HEK293 (cell line): Measurements from ENCODE around the gene ZNF613.
"Not testable (repeated sequence)": the region's sequence is repeated elsewhere in the genome, so short reads cannot be mapped to it uniquely, and the experiment has no call there.

Source experiments
- ZNF311 ChIP-seq: fragments of 450-650 bp; formaldehyde crosslinking; IDR thresholded peaks from 2 replicates; pipeline ENCODE4 v1.5.1; 2017; ENCODE audit warnings: missing biosample characterization, missing genetic modification characterization, borderline replicate concordance
- TF ChIP-seq, protein P1 (sequence below): fragments of 450-650 bp; formaldehyde crosslinking; IDR thresholded peaks from 2 replicates; pipeline ENCODE4 v1.5.1; 2017; ENCODE audit warnings: missing biosample characterization, missing genetic modification characterization
- TF ChIP-seq, protein P2 (sequence below): fragments of 450-650 bp; formaldehyde crosslinking; IDR thresholded peaks from 2 replicates; pipeline ENCODE4 v1.5.1; 2016; ENCODE audit warnings: missing biosample characterization, missing genetic modification characterization

DNA sequence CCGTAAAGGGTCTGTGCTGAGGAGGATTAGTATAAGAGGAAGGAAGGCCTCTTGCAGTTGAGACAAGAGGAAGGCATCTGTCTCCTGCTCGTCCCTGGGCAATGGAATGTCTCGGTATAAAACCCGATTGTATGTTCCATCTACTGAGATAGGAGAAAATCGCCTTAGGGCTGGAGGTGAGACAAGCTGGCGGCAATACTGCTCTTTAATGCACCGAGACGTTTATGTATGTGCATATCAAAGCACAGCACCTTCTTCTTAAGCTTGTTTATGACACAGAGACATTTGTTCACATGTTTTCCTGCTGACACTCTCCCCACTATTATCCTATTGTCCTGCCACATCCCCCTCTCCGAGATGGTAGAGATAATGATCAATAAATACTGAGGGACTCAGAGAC, 21.2 kb upstream of the ZNF613 start:
- TF ChIP-seq ZNF311 (tag by site-specific recombination) = not testable (repeated sequence)
- TF ChIP-seq, protein P1, sequence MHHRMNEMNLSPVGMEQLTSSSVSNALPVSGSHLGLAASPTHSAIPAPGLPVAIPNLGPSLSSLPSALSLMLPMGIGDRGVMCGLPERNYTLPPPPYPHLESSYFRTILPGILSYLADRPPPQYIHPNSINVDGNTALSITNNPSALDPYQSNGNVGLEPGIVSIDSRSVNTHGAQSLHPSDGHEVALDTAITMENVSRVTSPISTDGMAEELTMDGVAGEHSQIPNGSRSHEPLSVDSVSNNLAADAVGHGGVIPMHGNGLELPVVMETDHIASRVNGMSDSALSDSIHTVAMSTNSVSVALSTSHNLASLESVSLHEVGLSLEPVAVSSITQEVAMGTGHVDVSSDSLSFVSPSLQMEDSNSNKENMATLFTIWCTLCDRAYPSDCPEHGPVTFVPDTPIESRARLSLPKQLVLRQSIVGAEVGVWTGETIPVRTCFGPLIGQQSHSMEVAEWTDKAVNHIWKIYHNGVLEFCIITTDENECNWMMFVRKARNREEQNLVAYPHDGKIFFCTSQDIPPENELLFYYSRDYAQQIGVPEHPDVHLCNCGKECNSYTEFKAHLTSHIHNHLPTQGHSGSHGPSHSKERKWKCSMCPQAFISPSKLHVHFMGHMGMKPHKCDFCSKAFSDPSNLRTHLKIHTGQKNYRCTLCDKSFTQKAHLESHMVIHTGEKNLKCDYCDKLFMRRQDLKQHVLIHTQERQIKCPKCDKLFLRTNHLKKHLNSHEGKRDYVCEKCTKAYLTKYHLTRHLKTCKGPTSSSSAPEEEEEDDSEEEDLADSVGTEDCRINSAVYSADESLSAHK (tag by site-specific recombination) = not testable (repeated sequence)
- TF ChIP-seq, protein P2, sequence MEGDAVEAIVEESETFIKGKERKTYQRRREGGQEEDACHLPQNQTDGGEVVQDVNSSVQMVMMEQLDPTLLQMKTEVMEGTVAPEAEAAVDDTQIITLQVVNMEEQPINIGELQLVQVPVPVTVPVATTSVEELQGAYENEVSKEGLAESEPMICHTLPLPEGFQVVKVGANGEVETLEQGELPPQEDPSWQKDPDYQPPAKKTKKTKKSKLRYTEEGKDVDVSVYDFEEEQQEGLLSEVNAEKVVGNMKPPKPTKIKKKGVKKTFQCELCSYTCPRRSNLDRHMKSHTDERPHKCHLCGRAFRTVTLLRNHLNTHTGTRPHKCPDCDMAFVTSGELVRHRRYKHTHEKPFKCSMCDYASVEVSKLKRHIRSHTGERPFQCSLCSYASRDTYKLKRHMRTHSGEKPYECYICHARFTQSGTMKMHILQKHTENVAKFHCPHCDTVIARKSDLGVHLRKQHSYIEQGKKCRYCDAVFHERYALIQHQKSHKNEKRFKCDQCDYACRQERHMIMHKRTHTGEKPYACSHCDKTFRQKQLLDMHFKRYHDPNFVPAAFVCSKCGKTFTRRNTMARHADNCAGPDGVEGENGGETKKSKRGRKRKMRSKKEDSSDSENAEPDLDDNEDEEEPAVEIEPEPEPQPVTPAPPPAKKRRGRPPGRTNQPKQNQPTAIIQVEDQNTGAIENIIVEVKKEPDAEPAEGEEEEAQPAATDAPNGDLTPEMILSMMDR = not testable (repeated sequence)
